GM19193 (cell line): ENCODE measurements around the gene SETD3.
A peak's percentile ranks its signal among the peaks of the same experiment; 100 is the strongest.

ENCODE experiments used
- POLR2A ChIP-seq: IDR thresholded peaks from 4 replicates; pipeline ENCODE4 v1.6.1; 2011; ENCODE audit not compliant: insufficient read depth, insufficient read length; ENCODE audit errors: extremely low read depth

Gene SETD3

DNA sequence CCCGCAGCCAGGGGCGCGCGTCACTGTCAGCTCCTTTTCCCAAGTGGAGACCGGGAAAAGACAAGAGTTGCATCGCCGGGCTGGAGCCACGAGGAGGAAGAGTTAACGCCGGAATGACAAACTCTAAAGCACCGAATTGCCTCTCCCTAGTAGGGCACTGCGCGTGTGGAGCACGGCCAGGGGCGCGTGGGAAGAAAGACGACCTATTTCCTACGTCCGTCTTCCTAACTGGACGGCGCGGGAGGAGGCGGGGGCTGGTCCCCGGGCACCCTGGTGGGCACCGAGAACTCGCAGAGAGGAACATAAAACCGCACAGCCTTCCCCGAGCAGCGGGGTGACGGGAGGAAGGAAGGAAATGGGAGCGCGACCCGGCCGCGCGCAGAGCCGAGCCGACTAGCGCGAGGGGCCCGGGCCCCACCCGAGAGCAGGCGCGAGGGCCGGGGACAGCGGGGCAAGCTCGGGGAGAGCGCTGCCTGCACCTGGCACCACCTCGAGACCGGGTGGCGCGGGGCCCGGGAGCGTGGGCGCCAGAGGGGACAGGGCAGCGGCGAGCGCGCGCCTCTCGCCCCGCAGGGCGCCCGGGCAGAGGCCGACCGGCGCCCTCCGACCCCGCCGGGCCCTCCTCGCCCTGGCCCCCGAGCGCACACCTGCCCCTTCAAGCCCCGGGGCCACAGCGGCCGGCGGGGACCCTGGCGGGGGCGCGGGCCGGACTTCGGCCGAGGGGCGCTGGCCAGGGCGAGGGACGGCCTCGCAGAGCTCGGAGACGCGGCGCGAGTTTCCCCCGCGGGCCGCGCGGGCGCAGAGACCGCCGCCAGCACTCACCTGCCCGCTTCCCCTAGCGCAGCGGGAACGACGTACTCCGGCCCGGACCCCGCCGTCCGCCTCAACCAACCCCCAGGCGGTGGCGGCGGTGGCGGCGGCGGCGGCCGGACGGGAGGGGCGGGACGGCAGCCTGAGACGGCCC, at the start of gene SETD3:
SETD3 (minus strand) TSS at position 954 of the 964 bp plus-strand sequence. CDS start 15,054 bp downstream, outside the sequence.
- TF ChIP-seq POLR2A: peak; percentile 37

GRCh38 chr14:99529899-99530298, 49.2 kb upstream of the SETD3 start:
- no peak for TF ChIP-seq POLR2A

- no peak for TF ChIP-seq POLR2A
Measured at GRCh38 chr14:99527427-99528076, 46.9 kb upstream of the SETD3 start.

- no peak for TF ChIP-seq POLR2A
Measured at GRCh38 chr14:99527026-99527425, 46.4 kb upstream of the SETD3 start.

- no peak for TF ChIP-seq POLR2A
Measured at GRCh38 chr14:99525699-99526080, 45.0 kb upstream of the SETD3 start.

DNA sequence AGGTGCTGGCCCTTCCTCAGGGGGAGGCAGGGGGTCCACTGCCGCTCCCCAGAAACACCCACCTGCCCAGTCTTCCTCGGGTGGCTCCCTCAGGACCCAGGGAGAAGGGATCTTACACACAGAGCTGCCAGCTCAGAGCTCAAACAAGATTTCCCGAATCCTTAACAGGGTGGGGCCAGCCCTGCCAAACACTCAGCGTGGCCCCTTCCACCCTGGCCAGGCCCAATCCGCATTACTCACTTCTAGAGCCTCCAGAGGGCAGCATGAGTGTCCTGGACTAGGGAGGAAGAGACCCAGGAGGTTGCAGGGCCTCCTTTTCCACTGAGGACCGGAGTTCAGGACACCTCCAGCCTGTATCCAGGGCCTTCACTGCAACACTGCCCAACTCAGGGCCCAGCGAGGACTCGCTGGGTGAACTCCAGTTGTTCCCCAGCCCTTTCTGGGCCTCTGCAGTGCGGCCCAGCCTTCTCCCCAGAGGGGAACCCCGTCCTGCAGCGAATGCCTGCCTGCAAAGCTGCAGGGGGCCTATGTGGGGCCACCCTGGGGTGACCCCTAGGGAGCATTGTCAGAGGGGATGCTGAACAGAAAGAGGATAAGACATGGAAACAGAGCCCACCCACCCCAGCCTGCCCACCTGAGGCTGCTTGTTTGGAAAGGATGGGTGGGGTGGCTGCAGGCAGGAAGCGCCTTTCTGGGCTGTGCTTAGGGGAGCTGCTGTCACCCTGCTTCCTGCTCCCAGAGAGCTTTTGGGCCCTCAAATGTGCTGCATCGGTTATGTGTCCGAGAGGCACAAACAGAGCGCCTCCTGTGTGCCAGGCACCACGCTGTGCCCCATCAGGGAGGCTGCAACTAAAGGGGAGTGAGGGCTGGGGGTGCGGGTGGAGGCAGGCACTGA, 44.4 kb upstream of the SETD3 start:
- TF ChIP-seq POLR2A: no peak

DNA sequence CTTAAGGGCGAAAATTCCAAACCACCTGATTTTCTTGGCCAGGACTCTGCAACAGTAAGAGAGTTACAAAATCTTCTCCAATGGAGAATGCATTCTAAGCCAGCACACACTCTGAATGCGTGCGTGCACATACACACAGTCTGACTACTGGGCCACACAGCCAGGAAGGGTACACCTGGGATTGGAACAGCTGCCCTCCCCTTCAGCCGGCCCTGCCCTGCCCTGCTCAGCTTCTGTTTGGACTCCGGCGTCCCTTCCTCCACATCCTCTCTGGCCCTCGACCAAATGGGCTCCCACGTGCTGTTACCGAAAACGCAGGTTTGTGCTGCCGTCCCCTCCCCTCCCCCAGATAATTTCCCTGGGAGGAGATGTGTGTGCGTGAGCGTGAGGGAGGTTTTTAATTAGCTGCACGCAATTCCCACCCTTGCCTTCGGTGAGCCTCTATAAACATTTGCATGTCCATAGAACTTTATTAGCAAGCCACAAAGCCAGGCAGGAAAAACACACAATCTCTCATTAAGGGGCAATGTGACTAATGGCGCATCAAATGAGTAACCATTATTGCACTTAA, 43.5 kb upstream of the SETD3 start:
- no peak for TF ChIP-seq POLR2A

- no peak for TF ChIP-seq POLR2A
Measured at GRCh38 chr14:99523704-99524055, 43.0 kb upstream of the SETD3 start.

DNA sequence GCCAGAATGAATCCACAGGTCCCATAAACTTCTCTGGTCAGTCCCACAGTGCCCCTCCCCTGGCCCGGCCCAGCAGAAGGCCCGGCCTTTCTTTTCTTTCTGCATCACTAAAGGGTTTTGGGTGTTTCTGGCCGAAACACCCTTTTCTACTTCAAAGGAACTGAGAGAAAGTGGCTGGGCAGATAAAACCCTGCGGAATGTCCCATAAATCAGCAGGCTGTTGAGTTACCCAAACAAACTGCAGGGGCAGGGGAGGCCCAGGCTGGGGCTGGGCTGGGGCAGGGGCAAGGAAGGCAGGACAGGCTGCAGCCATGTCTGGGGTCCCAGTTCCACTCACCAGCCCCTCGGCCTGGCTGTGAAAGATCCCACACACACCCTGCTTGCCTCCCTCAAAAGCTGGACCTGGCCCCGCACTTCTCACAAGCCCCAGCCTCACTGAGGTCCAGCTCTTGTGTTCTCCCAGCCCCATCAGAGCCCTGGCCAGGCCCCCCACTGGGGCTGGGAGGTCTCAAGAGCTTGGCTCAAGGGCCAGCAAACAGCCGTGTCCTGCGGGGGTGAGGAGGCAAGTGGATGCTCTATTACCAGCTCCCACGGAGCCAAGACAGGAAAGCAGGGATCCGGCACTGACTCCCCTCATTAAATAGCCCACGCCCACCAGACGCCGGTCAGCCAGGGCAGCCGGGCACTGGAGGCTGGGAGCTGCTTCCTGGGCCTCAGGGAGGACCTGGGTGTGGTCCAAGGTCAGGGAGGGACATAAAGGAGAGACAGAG, 42.5 kb upstream of the SETD3 start:
- no peak for TF ChIP-seq POLR2A

- TF ChIP-seq POLR2A: no peak
Measured at GRCh38 chr14:99522457-99522891, 41.8 kb upstream of the SETD3 start.

GRCh38 chr14:99522025-99522401, 41.4 kb upstream of the SETD3 start:
- TF ChIP-seq POLR2A: no peak

DNA sequence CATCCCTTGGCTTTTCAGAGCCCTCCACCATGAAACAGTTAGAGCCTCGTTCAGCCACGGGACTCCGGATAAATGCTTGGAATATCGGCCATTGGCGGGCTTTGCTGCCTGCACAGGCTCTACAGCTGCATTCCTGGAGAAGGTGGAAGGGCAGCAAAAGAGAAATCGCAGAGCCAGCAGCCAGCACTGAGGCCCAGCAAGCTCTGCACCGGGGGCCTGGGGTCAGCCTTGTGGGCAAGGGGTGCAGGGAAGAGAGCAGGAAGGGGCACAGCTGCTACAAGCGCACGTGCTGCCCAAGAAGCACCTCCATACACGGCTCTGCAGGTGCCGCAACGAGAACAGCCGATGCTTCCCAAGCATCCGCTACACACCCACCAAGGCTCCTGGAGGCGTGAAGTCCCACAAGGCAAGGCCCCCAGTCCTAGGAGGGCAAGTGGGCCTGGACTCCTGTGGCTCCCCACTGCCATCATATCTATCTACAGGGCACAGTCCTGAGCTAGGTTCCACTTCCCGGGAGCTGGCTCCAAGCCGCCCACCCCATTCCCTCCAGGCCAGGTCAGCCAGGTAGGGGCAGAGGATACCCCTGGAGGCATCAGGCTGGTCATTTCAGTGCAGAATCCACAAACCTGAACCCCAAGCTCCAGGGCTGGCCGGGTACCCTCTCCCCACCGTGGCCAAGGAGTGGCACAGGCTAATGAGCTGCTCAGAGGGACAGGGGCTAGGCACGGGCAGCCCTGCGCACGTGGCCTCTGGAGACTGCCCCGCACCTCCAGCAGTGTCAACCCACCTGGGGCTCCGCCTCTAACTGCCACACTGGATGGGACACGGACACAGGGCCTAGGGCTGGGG, 40.7 kb upstream of the SETD3 start:
- no peak for TF ChIP-seq POLR2A

GRCh38 chr14:99520571-99521081, 40.0 kb upstream of the SETD3 start:
- TF ChIP-seq POLR2A: no peak
